ENCODE measurements around the gene CGA. TPM values are rescaled to one million over a fixed set of nuclear protein-coding genes. Genes with fewer than 3 reads are reported as not detected.

Gene CGA
- total RNA-seq, 2 donors from 2014 or later, result not detected

Other genes with a start within 250 kb of the CGA start
- not detected for gene HTR1E, start 157.6 kb downstream of the CGA start, total RNA-seq
- gene ZNF292, start 60.5 kb upstream of the CGA start, total RNA-seq, result 10 to 100 TPM; 28.0 to 30.3 TPM
- gene SMIM8, start 227.5 kb upstream of the CGA start, total RNA-seq, result 10 to 100 TPM in 1 of 2 donors, 1 to 10 TPM in 1; 6.7 to 11.2 TPM
- gene GJB7, start 234.2 kb upstream of the CGA start, total RNA-seq, result not detected
- 1 to 10 TPM; 2.6 to 4.9 TPM for gene C6orf163, start 249.7 kb upstream of the CGA start, total RNA-seq